Measurements from ENCODE around the gene ZNF273. TPM values are rescaled to one million over a fixed set of nuclear protein-coding genes. Genes with fewer than 3 reads are reported as not detected.
"Not testable (repeated sequence)": the region's sequence is repeated elsewhere in the genome, so short reads cannot be mapped to it uniquely, and the experiment has no call there.

ZNF273 gene
- total RNA-seq (2014; rRNA removed; shearing (Covaris generic)): 16.0 and 17.3 TPM in 2 replicates

DNA sequence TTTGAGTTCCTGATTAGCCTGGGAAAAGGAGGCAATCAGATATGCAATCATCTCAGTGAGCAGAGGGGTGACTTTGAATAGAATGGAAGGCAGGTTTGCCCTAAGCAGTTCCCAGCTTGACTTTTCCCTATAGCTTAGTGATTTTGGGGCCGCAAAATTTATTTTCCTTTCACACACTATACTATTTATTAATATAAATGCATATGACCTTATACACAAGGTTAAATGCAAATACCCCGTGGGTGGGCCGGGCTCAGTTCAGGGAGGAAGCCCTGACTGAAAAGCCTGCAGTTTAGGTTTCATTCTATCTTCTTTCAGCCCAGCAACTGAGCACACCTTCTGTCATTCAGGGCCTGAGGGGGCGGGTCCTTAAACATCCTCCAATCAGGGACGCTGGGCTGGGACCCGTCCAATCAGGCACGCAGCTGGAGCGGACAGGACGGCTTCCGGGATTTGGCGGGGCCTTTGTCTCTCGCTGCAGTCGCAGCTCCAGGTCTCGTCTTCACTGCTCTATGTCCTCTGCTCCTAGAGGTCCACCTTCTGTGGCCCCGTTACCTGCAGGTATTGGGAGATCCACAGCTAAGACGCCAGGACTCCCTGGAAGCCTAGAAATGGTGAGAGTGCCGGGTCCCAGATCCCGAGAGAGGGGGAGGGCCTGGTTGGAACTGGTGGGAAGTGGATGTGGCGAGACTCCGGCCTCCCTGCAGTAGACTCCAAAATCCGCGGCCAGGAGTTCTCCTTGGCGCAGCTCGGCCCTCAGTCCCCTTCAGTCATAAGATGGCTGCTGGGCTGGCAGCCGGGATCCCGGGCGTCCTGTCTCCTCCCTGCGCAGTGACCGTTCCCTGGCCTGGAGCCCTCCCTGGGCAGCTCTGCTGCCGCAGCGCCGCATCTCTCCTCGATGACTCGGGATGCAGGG lies at the start of gene ZNF273:
ZNF273 (plus strand) TSS at position 468 of the 916 bp plus-strand sequence; CDS start at position 513, 45 bp downstream.
- DNase-seq (ENCODE audit: low read depth): peak; percentile 93

GRCh38 chr7:64853679-64854078 lies 49.4 kb upstream of the ZNF273 start:
- DNase-seq (ENCODE audit: low read depth): no peak

- DNase-seq (ENCODE audit: low read depth): no peak
Measured at GRCh38 chr7:64854969-64855368, 48.1 kb upstream of the ZNF273 start.

DNA sequence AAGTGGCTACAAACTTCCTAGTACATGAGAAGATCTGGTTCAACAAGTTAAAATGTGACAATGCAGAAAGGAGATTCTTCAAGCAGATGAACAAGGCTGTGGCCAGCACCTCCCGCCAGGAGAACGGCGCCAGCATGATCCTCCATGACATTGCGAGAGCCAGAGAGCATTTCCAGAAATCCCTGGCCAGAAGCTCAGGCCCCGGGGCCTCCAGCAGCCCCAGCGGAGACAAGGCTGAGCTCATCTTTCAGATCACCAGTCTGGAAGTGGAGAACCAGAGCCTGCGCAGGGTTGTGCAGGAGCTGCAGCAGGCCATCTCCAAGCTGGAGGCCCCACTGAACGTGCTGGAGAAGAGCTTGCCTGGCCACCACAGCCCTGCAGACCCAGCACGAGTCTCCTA lies 40.1 kb upstream of the ZNF273 start:
- no peak for DNase-seq (ENCODE audit: low read depth)

GRCh38 chr7:64863530-64863929 lies 39.5 kb upstream of the ZNF273 start:
- not testable (repeated sequence) for DNase-seq (ENCODE audit: low read depth)

DNA sequence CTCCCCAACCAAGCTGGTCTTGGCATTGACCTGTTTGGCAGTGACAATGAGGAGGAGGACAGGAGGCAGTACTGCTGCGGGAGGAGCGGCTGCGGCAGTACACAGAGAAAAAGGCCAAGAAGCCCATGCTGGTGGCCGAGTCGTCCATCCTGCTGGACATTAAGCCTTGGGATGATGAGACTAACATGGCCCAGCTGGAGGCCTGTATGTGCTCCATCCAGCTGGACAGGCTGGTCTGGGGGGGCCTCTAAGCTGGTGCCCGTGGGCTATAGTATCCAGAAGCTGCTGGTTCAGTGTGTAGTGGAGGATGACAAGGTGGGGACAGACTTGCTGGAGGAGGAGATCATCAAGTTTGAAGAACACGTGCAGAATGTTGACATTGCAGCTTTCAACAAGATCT lies 39.1 kb upstream of the ZNF273 start:
- DNase-seq (ENCODE audit: low read depth): no peak

GRCh38 chr7:64867863-64868440 lies 35.1 kb upstream of the ZNF273 start:
- no peak for DNase-seq (ENCODE audit: low read depth)

- DNase-seq (ENCODE audit: low read depth): no peak
Measured at GRCh38 chr7:64868499-64868898, 34.6 kb upstream of the ZNF273 start.

GRCh38 chr7:64869121-64869725 lies 33.9 kb upstream of the ZNF273 start:
- no peak for DNase-seq (ENCODE audit: low read depth)

DNA sequence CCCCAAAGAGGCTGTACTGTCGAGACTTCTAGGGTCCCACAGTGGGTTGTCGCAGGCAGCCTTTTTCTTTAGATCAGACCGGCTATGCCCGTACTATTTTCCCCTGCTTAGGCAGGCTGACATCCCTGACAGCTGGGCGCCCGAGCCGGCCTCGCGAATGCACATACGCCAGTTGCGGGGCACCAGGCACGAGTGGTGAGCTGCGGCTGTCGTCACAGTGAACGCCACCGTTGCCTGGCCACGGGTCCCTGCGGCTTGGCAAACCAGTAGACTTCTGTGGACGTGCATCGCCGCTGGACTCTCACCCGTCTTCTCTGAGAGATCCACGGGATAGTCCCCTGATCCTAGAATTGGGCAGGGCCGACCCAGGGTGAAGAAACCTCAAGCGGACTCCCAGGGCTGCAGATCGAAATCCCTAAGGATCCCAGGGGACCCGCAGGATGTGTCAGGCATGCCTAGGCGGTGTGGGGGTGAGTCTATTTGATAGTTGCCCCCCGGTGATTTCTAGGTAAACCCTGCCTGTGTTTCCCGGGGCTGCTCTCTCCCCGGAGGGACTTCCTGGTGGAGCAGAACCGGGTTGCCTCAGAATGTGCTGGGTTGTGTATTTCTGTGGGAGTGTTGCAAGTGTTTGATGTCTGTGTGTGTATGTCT lies 33.0 kb upstream of the ZNF273 start:
- DNase-seq (ENCODE audit: low read depth): no peak

GRCh38 chr7:64870656-64871055 lies 32.4 kb upstream of the ZNF273 start:
- no peak for DNase-seq (ENCODE audit: low read depth)

GRCh38 chr7:64871761-64872160 lies 31.3 kb upstream of the ZNF273 start:
- no peak for DNase-seq (ENCODE audit: low read depth)

DNA sequence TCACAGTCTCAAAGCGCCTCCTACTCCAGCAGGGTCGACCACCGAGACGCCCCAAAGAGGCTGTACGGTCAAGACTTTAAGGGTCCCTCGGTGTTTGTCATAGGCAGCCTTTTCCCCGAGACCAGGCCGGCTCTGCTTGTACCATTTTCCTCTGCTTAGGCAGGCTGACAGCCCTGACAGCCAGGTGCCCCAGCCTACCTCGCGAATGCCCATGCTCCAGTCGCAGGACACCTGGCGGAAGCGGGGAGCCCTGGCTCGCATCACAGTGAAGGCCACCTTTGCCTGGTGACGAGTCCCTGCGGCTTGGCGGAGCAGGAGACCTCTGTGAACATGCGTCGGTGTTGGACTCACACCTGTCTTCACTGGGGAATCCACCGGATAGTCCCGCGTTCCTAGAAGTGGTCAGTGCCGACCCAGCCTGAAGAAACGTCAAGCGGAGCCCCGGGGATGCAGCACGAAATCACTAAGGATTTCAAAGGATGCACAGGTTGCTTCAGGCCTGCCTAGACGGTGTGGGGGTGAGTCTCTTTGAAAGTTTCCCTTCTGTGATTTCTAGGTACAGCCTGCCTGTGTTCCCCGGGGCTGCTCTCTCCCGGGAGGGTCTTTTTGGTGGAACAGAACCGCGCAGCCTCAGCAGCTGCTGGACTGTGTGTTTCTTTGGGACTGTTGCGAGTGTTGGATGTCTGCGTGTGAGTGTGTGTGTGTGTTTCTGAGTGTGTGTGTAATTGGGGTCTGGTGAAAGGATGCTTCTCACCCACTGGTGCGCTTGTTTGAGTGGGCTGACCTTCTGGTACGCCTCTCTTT lies 30.5 kb upstream of the ZNF273 start:
- no peak for DNase-seq (ENCODE audit: low read depth)

DNA sequence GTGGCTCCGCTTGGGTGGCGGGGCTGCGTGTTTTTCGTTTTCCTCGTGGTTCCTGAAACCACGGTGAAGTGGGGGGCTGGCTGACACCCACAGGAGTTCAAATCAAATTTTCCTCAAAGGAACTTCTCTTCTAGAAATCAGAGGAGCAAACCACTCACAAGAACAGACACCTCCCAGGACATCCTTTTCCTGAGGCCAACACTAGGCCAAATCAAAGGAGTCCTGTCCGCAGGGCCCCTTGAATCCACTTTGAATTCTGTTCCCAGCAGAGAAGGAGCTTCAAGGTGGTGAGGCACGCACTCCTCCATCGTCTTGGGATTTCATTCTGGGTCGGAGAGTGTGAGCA lies 29.9 kb upstream of the ZNF273 start:
- no peak for DNase-seq (ENCODE audit: low read depth)

DNA sequence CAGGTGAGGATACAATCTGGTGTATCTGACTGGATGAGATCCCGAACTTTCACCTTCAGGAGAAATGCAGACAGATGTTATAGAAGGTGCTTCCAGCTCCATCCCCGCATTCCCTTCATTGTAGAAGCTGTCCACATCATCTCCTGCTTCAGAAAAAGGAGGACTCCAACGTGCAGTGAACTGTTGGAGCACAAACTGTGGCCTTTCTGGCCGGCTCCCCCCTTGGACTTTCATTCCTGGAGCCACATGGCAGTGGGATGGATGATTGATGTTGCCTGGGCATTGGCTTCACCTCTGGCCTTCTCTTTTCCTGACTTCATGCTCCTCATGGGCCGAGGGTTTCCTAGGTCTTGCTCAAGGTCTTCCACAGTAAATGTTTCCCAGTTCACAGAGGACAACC lies 29.6 kb upstream of the ZNF273 start:
- no peak for DNase-seq (ENCODE audit: low read depth)

- DNase-seq (ENCODE audit: low read depth): peak; percentile 80
Measured at GRCh38 chr7:64874114-64874513, 29.0 kb upstream of the ZNF273 start.

GRCh38 chr7:64874562-64875250 lies 28.4 kb upstream of the ZNF273 start:
- DNase-seq (ENCODE audit: low read depth): no peak

DNA sequence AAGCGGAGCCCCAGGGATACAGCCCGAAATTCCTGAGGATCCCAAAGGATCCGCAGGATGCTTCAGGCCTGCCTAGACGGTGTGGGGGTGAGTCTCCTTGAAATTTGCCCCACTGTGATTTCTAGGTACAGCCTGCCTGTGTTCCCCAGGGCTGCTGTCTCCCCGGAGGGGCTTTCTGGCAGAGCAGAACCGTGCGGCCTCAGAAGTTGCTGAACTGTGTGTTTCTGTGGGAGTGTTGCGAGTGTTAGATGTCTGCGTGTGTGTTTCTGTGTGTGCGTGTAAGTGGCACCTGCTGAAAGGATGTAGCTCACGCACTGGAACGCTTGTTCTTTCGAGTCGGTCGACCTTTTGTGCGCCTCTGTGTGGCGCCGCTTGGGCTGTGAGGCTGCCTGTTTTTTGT lies 27.8 kb upstream of the ZNF273 start:
- DNase-seq (ENCODE audit: low read depth): no peak

- DNase-seq (ENCODE audit: low read depth): no peak
Measured at GRCh38 chr7:64875658-64876406, 27.2 kb upstream of the ZNF273 start.

All from M059J (cell line).